Hematopoietic multipotent progenitor cell treated with erythropoietin and hydrocortisone succinate and interleukin-3 and kit ligand, for 8 days (in vitro differentiated cells): ENCODE data around the gene AAGAB.

Experiments used
- DNase-seq: peaks from one replicate; pipeline ENCODE4 v3.0.0-alpha.2; 2015

The AAGAB gene

DNA sequence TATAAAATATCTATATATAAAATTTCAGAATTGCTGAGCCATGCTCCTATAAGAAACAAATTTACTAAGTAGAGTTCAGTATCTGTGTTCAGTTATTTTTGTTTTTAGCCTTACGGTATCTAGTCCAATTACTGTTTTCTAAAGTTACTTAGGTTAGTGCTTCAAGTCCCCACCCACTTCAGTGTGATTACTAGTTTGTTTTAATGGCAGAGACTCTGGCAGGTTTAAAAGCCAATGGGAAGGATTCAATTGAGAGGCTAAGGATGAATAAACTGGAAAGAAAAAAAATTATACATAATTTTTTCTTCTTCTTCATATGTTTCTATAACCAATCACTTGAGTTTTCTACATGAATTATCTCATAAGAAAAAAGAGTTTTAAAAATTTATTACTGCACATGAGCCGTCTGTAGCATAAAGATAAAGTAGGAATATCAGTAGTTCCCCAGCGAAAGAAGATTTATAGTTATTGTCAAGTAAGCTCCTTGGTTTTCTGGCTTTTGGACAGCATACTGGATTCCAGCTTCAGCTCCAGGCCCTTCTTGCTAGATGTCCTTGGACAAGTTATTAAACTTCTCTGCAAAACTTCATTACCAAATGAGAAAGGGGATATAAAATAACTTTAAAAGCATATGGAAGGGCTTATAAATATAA, 46.8 kb downstream of the AAGAB start:
- DNase-seq: peak; percentile 14

DNA sequence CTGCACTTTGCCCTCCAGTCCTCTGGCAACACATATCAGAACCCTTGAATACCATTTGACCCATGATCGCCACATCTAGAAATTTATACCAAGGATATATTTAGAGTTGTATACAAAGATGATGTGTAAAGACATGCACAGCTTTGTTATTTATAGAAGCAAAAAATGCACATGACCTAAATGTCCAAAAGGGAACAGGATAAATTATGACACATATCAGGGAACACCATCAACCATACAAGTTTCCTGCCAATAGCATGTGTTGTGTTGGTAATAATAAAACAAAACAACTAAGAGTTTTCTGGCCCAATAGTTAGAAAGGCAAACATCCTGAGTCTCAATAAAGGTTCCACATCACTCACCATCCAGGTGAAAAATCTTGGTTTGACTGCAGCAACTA, 51.5 kb downstream of the AAGAB start:
- DNase-seq: no peak

DNA sequence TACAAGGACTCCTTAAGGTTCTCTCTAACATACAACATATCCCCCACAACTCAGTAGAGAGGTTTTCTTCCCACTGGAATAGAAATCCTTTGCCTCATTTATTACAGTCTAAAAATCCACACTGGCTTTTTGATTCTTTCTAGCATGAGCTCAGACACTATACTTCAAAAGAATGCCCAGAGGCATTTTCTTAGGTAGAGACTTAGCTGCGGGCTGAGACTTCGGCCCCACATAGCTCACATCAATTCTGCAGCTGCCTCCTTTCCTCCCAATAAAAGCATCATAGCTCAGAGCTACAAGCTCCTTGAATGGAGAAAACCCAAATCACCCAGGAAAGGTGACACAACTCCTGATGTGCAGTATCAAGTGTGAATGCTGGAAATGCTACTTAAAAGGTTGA, 52.4 kb downstream of the AAGAB start:
- no peak for DNase-seq

DNA sequence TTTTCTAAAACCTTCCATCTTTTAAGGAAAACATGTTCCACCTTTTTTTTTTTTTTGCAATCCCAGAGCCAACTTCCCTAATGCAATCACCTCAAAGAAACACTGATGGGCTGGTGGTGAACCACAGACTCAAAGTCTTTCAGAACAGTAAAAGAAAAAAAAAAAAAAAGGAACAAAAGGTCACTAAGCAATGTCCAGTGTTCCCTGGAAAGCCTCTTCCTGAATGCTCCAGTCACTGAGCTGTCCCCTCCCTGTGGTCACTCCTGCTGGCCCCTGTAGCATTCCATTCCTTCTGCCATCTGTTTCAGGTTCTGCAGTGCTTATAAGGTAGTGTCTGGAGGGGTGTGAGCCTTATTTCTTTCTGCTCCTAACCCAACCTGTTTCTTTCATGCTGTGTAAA, 53.3 kb downstream of the AAGAB start:
- no peak for DNase-seq

DNA sequence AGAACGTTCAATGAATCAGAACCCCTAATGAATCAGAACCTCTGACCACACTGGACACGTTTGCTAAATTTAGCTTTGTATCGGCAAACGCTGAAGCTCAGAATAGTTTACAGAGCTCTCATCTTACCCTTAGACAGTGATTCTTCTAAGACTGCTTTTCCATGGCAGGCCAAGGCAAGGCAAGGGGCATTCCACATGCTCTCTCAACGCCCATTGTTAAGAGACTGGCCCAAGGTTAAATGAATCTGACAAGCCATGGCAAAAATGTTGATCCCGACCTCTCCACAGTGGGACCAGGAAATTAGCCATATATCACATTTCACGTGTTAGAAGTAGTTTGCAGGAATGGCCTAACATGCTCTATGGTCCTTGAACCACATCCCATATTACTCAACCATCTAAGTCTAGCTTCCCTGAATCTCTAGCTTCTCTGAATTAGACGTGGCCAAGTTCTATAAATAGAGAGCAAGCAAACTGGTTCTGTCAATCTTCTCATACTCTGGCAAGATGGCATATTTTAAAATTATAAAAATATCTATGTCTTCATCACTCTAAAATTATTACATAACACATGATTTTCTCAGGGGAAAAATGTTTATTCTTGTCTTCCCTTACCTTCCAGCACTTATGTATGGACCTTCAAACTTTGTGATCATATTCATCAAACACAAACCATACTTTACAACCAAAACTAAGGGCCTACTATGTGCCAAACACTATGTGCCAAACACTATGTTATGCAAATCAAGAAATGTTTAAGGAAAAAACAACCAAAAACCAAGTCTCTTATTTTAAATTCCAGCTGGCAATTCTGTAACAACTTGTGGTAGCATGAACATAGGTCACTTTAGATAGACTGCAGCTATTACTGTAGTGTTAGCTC, 54.3 kb downstream of the AAGAB start:
- DNase-seq: no peak

DNA sequence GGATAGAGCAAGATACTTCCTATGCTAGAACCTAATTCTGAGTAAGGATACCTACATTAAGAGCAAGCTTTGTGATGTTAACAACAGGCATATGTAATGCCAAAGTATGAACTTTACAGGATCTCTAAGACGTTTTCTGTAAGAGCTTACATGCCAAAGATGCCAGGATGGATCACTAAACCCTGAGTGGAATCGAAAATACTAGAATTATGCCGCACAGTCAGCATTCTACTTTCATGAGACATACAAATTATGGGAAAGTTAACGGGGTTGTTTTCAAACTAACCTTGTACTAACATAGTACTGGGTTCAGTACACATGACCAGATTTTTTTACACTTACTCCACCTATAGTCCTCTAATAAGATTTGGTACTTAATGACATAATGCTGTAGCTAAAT, 55.1 kb downstream of the AAGAB start:
- no peak for DNase-seq

DNA sequence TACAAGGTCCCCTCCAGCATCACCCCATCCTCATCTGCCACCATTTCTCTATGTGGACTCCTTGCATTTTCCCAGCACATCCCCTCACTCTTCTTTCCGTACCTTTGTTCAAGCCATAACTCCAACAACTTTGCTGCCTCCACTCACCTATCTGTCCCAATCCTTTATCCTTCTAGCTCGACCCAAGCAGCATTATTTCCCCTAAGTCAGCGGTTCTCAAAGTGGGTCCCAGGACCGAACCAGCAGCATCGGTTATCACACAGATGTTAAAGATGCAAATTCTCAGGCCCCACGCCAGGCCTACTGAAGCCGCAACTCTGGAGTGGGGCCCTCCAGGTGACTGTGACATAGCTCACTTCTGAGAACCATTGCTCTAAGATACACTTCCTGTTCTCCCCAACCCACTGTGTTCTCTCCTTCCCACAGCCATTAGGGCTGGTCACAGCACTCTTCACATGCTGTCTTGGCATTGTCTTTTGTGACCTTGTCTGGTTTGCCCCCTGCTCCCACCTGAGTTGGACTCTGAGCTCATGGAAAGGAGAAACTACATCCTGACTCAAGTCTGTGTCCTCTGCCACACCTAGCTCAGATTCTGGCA, 56.2 kb downstream of the AAGAB start:
- DNase-seq: no peak

DNA sequence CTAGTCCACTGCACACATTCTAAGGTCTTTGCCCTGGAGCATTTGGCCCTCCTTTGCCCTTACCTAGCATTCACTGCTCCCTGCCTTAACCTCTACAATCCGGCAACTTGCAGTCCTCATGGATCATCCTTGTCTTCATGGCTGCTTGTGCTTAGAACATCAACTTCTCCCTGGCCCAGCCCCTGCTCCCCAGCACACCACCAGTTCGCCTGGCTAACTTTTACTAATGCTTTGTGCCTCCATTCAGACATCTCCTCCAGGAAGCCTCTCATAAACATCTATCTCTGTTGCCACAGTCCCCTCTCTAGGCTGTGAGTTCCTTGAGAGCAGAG, 57.1 kb downstream of the AAGAB start:
- DNase-seq: no peak

DNA sequence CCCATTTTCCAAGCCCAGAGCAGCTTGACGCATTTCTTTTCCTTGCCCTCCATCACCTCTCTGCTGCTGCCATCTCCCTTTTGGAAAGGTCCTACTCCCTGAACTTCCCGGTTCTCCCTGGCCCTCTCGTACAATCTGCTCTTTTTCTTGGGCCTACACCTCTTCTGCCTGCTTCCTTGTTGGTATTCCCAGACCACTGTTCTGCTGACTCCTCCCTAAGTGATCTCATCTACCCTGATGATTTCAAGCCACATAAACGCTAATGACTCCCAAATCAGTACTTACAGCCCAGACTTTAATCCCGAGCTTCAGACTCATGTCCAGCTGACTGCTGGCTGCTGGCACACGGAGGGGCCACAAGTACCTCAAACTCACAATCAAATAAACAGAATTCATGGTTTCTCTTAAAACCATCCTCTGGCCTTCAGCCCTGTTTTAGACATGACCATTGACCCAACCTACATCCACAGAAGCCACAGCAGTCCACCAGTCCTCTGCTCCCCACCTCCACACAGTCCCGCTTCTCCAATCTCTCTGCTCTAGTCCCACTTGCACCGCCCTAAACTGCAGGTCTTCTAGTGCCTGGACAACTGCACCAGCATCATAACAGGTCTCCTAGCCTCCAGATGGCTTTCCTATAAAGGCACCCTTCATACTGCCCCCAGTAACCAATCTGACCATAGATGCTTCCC, 57.6 kb downstream of the AAGAB start:
- DNase-seq: no peak

DNA sequence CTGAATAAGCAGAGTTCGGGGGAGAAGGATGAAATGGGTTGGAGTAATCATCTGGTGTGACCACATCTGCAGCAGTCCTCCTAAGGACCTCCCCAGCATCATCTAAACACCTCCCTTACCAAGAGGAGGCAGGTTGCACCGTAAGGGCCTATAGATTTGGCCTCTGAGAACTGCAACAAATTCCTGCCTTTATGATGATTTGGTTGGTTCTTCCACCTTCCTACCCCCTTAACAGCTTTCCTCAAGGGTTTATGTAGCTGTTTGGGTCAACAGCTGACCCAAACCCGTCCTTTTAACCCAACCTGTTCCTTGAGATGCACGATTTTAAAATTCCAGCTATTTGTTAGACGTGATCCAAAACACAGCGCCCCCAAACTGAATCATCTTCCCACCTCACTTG, 58.2 kb downstream of the AAGAB start:
- DNase-seq: no peak

DNA sequence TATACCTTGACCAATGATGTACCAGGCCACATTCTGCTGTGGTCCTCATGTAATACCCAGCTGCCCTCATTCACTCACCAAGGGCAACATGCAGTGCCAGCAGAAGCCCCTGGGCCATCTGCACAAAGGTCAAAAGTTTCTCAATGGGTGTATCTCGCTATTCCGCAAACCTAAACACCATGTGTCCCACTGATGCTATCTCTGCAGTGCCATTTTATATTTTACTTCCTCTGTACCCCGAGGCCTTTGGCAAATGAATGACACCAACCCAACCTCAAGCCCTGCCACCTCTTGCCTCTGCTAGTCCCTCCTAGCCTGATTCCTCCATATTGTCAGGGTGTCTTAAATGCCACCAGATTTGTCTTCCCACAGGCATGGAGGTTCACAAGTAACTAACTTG, 59.2 kb downstream of the AAGAB start:
- DNase-seq: no peak

DNA sequence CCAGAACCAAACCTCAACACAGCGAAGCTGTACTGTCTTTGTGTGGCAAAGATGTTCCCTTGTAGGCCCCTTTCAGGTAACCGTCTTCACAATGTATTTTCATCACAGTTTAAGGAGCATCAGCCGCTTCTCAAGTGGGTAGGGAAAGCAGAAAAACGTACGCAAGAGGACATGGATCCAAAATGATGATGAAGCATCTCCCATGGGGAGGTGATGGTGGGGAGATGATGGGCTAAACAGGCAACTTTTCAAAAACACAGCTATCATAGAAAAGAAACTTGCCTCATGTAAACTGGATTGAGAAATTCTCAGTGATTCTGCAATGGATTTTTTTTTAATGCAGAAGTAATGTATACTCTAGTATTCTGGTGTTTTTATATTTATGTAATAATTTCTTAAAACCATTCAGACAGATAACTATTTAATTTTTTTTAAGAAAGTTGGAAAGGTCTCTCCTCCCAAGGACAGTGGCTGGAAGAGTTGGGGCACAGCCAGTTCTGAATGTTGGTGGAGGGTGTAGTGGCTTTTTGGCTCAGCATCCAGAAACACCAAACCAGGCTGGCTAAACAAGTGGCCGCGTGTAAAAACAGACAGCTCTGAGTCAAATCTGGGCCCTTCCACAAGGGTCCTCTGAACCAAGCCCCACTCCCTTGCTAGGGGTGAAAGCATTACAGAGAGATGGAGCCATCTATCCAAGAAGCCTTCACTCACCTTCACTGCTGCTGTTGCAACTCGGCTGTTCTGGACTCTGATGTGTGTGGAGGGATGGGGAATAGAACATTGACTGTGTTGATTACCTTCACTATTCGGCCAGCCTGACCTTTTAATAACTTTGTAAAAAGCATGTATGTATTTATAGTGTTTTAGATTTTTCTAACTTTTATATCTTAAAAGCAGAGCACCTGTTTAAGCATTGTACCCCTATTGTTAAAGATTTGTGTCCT, 60.0 kb downstream of the AAGAB start:
- DNase-seq: no peak

DNA sequence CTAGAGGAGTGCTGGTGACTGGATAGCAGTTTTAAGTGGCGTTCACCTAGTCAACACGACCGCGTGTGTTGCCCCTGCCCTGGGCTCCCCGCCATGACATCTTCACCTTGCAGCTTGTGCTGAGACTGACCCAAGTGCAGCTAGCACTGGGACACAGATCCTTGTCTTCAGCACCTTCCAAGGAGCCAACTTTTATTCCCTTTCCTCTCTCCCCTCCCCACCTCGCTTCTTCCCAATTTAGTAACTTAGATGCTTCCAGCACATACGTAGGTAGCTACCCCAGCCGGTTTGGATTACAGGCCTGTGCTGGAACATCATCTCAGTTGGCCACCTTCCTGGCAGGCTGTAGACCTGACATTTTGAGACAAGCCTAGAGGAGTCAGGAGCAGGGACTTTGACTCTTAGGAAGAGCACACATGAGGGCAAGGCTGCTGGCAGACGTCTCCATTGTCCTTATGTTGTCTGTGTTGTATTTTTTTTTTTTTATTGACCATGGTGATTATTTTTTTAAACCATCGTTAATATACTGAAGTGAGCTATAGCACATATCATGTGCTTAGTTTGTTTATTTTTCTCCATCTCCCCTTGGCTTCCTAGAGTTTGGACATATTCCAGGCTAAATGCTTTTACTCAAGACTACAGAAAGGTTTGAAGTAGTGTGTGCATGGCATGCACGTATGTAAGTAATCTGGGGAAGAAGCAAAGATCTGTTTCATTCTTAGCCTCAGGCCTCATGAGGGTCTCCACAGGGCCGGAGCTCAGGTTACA, 61.1 kb downstream of the AAGAB start:
- DNase-seq: no peak

DNA sequence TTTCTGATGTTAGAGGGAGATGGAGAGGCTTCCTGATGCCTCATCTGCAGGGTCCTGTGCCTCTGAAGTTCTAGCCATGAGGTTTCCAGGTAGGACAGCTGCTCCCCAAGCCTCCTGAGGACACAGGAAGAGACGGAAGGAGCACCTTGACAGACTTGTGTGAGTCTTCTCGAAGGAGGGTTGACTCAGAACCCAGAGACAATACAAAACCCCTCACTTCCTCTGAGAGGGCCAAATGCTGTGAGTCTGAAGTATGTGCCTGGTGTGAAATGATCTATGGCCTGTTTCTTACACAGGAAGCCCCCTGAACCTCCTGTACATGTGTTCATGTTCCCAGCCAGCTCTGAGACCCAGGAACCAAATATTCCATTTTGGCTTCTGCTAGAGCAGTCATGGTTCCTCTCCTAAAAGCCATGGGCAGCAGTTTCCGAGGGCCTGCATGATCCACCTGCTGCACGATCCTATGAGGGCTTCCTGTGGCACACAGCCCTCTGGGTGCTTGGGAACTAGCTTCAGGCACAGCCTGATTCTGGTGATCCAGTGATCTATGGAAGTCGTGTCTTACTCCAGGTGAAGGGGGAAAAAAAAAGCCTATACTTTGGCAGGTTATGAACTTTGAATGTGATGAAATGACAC, 62.2 kb downstream of the AAGAB start:
- no peak for DNase-seq

DNA sequence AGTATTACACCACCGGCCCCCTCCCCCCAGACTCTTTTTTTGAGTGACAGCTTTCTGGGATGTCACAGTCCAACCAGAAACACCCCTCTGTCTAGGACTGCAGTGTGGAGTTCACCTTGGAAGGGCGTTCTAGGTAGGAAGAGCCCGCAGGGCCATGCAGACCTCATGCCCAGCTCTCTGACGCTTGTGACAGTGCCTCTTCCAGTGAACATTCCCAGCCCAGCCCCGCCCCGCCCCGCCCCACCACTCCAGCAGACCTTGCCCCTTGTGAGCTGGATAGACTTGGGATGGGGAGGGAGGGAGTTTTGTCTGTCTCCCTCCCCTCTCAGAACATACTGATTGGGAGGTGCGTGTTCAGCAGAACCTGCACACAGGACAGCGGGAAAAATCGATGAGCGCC, 63.6 kb downstream of the AAGAB start:
- DNase-seq: no peak

DNA sequence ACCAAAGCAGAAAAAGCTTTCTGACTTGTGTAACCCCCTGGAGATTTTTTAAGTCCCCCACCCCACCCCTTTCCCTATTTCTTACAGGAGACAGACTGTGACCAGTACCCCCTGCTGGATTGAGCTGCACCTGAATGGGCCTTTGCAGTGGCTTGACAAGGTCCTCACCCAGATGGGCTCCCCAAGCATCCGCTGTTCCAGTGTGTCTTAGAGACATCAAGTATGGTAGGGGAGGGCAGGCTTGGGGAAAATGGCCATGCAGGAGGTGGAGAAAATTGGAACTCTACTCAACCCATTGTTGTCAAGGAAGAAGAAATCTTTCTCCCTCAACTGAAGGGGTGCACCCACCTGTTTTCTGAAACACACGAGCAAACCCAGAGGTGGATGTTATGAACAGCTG, 64.1 kb downstream of the AAGAB start:
- no peak for DNase-seq

DNA sequence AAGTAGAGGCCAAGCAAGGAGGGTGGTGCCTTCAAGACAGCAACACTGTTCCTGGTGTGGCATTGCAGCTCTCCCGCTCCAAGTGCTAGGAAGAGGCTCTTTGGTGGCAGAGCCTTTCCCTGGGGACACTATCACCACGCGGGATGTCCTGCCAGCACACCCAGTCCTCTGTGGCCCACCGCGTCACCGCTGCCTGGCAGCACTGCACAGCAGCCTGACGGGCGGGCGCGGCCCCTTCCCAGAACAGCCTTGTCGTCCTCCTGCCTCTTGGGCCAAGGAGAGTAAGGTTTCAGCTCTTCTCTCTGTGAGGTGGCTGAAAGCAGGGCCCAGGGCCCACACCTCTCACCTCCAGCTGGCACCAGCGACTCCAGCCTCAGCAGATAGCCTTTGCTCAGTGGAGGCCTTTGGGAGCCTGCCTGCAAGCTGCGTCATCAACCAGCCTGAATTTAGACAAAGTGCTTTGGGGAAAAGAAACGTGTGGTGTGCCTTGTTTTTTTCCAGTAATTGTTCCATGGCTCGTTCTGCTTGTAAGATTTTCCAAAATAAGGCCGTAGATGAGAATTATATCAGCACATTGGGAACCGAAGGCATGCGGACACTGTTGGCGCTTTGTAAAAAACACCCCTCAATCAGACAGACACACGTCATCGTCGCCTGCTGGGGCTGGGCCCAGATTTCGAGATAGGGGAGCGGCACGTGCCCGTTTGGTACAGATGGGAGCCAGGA, 65.0 kb downstream of the AAGAB start:
- no peak for DNase-seq

DNA sequence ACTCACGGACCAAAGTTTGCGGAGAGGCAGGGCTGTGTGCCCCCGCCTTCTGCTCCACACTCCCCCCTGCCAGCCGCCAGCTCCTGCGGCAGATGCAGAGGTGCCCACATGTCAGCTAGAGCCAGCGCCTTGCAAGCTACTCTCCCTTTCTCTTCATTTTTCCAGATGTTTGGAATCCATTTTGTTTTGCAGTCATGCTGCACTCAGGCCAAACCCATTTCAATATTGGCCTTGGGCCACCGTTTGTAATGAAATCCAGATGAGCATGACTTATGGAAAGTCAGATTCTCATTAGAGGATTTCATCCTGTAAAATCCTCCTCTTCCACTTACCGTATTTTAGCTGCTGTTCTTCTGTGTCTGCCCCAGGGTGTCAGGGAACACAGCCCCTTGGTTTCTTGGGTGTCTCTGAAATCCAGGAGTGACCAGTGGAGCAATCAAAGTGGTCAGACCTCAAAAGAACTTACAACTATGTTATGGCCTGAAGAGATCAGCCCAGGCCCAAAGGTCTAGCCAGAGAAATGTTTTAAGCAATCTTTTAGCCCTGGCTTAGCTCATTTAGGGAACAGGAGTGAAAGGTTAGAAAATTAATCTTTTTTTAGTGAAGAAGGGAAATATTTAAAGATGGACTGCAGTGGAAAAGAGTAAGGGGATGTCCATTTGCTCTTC, 65.8 kb downstream of the AAGAB start:
- no peak for DNase-seq

DNA sequence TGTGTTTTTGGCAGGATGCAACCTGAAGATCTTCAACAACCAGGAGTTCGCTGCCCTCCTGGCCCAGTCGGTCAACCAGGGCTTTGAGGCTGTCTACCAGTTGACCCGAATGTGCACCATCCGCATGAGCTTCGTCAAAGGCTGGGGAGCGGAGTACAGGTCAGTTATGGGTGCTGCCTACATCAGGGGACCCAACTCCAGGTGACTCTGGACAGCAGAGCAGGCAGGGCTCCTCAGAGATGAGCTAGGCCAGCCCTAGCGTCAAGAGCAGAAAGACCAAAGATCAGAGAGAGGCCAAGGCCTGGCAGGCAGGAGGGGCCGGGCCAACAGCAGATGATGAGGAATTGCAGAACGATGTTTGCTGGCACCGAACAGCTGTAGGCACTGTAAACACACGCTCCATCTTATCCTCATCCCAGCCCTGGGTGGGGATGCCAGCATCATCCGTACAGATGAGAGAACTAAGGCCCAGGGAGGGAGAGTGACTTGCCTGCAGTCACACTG, 67.1 kb downstream of the AAGAB start:
- no peak for DNase-seq

DNA sequence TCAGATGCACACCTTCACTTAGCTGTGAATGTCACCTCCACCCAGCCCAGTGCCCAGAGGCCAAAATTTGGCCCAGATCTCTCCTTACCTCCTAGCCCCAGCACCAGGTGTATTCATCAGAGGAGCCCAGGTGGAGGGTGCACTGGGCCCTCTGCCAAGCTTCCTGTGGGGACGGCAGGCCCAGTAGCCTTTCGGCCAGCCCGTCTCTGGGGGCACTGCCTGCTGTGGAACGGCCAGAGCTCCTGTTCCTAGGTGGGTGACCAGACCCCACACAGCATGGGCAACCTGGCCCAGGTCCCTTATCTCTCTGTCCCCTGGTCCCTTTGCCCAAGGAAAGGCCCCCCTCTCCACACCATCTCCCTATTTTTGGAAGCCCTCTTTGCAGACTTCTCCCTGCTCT, 67.8 kb downstream of the AAGAB start:
- DNase-seq: no peak
